RWPE1 (cell line): Measurements from ENCODE around the gene ATG7.

Experiments
- CTCF ChIA-PET: fragments of 350-600 bp; sonication (Branson Sonifier 250); formaldehyde crosslinking; extraction: SDS; loops from one replicate; lab custom pipeline; 2021; lab: Yijun Ruan, JAX
- POLR2A ChIA-PET: fragments of 400-600 bp; formaldehyde crosslinking; extraction: SDS; loops from one replicate; lab custom pipeline; 2020; ENCODE audit warnings: antibody characterized with exemption; ENCODE audit not compliant: low non-redundant PET; lab: Yijun Ruan, JAX
- DNase-seq: peaks from one replicate; pipeline ENCODE4 v3.0.0; 2012; ENCODE audit warnings: low spot score
- H3K27ac ChIP-seq: fragments of 450-650 bp; 2 replicates; pipeline ENCODE4 v1.5.1; 2017
- TF ChIP-seq, protein P1 (sequence below): fragments of 450-650 bp; conservative IDR thresholded peaks from 2 replicates; pipeline ENCODE4 v1.5.1; 2017; ENCODE audit warnings: low read depth, mild to moderate bottlenecking

The ATG7 gene

DNA sequence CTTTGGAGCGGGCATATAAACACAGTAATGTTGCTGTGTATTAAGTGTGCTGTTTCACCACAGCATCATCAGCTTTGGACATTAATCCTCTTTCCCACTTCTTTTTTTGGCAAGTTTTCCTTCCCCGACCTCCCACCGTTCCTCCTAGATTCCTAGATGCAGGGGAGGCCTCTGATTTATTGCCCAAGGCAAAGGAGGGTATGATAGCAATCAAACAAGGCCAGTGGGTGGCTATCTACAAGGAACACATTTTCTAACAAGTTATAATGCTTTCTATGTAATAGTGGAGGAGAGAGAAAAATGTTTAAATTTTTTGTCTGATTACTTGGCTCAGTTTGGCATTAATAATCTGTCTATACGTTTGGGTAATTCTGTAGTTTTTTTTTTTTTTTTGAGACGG, 38.1 kb downstream of the ATG7 start:
- CTCF ChIA-PET: interaction anchor here (0.6 kb wide), 1 partner anchor 484 kb away, joined by 4 read pairs; no protein-coding TSS in a partner anchor

DNA sequence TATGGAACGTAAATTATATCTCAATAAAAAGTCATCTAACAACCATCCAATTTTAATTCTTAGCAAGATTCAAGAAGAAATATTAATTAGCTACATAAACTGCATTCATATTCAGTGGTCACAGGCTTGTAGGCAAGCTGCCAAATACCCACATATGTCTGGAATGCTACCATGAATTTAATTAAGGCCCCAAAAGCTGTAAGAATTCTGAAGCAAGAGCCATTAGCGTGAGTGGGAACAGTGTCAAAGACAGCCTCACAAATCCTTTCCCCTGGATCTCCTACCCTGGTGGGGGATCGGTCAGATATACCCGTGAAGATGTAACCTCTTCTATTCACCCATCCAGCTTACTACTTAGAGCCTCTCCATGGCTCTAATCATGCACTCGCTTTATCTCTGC, 40.0 kb downstream of the ATG7 start:
- DNase-seq: no peak
- H3K27ac ChIP-seq: no peak overlapping the region
- POLR2A ChIA-PET: interaction anchor here (0.5 kb wide), 1 partner anchor 350 kb away, joined by 4 read pairs; no protein-coding TSS in a partner anchor
- CTCF ChIA-PET: no interaction called here
- TF ChIP-seq, protein P1, sequence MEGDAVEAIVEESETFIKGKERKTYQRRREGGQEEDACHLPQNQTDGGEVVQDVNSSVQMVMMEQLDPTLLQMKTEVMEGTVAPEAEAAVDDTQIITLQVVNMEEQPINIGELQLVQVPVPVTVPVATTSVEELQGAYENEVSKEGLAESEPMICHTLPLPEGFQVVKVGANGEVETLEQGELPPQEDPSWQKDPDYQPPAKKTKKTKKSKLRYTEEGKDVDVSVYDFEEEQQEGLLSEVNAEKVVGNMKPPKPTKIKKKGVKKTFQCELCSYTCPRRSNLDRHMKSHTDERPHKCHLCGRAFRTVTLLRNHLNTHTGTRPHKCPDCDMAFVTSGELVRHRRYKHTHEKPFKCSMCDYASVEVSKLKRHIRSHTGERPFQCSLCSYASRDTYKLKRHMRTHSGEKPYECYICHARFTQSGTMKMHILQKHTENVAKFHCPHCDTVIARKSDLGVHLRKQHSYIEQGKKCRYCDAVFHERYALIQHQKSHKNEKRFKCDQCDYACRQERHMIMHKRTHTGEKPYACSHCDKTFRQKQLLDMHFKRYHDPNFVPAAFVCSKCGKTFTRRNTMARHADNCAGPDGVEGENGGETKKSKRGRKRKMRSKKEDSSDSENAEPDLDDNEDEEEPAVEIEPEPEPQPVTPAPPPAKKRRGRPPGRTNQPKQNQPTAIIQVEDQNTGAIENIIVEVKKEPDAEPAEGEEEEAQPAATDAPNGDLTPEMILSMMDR: no peak

More for the DNA sequence above, 38.1 kb downstream of the ATG7 start:
- no peak for DNase-seq
- TF ChIP-seq, protein P1: no peak
- POLR2A ChIA-PET: no interaction called here
- no peak overlapping the region for H3K27ac ChIP-seq

DNA sequence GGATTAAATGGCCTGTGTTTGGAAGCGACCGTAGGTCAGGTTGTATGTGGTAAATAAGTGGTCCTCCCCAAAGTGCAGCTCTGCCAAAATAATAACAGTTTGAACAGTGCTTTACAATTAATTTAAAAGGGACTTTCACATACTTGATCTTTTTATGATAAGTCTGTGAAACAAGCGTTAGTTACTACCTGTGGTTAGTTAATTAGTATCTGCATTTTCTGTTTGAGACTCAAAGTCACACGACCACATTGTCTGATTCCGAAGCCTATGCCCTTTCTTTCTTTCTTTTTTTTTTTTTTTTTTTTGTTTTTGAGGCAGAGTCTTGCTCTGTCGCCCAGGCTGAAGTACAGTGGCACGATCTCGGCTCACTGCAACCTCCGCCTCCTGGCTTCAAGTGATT, 45.1 kb downstream of the ATG7 start:
- no peak for DNase-seq
- TF ChIP-seq, protein P1: no peak
- POLR2A ChIA-PET: no interaction called here
- no peak overlapping the region for H3K27ac ChIP-seq
- CTCF ChIA-PET: no interaction called here

DNA sequence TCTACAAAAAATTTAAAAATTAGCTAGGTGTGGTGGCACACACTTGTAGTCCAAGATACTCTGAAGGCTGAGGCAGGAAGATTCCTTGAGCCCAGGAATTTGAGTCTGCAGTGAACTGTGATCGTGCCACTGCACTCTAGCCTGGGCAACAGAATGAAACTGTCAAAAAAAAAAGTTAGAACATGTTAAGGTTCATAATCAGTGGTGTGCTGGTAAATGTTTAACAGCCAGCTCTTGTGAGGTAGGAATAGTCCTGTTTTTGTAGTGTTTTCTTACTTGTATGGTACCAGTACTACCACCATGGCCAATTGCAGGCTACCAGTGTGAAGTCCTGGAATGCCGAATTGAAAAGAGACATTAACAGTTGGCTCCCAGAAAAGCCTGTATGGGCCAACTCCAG, 50.7 kb downstream of the ATG7 start:
- DNase-seq: no peak
- POLR2A ChIA-PET: no interaction called here
- CTCF ChIA-PET: interaction anchor here (0.5 kb wide), 1 partner anchor 1724 kb away, joined by 3 read pairs; no protein-coding TSS in a partner anchor
- TF ChIP-seq, protein P1: no peak
- no peak overlapping the region for H3K27ac ChIP-seq

DNA sequence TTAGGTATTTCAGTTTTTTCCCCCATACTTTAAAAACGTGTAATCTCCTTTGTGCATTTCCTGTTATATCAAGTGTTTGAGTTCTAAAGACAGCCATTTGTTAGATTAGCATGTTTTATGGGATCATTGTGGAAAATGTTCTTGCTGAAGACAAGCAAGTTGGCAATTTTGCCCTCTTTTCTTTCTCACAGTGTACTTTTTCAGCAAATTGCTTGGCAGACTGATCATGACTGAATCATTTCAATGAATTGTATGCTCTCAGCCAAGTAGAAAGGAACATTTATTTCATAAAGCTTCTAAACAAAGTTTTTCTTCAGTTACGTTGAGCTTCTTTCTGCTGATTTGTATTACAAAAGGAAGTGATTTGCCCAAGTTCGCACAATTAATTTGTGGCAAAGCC, 51.6 kb downstream of the ATG7 start:
- CTCF ChIA-PET: interaction anchor here (1.0 kb wide), 1 partner anchor 264 kb away, joined by 3 read pairs; no protein-coding TSS in a partner anchor
- no peak for DNase-seq
- TF ChIP-seq, protein P1: no peak
- H3K27ac ChIP-seq: no peak overlapping the region
- POLR2A ChIA-PET: no interaction called here

DNA sequence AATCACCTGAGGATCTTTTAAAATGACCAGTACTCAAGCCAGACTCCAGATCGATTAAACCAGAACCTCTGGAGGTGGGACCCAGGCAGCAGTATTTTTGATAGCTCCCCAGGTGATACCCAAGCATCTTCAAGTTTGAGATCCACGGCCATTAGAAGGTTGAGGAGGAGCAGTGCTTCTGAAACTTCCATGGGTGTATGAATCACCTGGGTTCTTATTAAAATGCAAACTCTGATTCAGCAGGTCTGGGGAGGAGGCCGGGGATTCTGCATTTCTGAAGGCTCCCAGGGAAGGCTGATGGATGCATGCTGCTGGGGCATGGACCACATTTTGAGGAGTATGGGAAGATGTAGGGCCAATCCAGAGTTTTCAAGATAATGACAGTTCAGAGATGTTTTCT, 55.4 kb downstream of the ATG7 start:
- TF ChIP-seq, protein P1: no peak
- POLR2A ChIA-PET: no interaction called here
- CTCF ChIA-PET: interaction anchor here (0.7 kb wide), 1 partner anchor 560 kb away, joined by 5 read pairs; no protein-coding TSS in a partner anchor
- H3K27ac ChIP-seq: no peak overlapping the region
- DNase-seq: no peak
